Measurements from ENCODE around the gene NOTCH1.

Gene NOTCH1

DNA sequence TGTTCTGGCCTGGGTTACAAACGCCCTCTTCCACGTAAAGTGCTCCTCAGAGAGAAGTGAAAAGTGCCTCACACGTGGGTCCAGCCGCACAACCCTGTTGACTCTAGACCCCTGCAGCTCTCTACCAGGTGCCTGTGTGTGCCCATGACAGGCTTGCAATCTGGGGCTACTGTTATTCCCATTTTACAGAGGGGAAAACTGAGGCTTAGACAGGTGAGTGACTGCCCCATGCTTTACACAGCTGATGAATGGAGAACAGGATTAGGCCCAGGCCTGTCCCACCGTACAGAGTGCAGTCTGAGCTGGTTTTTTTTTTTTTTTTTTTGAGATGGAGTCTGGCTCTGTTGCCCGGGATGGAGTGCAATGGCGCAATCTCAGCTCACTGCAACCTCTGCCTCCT lies 100.0 kb downstream of the NOTCH1 start:
- DNase-seq (ENCODE audit: low read depth) = no peak
- H3K4me3 ChIP-seq (replicated peaks; ENCODE audit: low read depth, low read length) = no peak overlapping the region
- TF ChIP-seq, protein P1, sequence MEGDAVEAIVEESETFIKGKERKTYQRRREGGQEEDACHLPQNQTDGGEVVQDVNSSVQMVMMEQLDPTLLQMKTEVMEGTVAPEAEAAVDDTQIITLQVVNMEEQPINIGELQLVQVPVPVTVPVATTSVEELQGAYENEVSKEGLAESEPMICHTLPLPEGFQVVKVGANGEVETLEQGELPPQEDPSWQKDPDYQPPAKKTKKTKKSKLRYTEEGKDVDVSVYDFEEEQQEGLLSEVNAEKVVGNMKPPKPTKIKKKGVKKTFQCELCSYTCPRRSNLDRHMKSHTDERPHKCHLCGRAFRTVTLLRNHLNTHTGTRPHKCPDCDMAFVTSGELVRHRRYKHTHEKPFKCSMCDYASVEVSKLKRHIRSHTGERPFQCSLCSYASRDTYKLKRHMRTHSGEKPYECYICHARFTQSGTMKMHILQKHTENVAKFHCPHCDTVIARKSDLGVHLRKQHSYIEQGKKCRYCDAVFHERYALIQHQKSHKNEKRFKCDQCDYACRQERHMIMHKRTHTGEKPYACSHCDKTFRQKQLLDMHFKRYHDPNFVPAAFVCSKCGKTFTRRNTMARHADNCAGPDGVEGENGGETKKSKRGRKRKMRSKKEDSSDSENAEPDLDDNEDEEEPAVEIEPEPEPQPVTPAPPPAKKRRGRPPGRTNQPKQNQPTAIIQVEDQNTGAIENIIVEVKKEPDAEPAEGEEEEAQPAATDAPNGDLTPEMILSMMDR (IDR thresholded peaks at IDR 0.05; ENCODE audit: low read length, missing control alignments) = no peak
